Activated CD8-positive, alpha-beta memory T cell treated with anti-CD3 and anti-CD28 coated beads, Interleukin-2, amount 50 U/mL, for 4 hours (primary cell): ENCODE data around the gene ATP10A.

Experiments
- DNase-seq: peaks from one replicate; pipeline ENCODE4 v3.0.0-alpha.2; 2020

Gene ATP10A

GRCh38 chr15:25811481-25811906 lies 51.6 kb downstream of the ATP10A start:
- no peak for DNase-seq

- DNase-seq: peak; percentile 34
Observed at GRCh38 chr15:25810631-25811091, 52.5 kb downstream of the ATP10A start.

- no peak for DNase-seq
Observed at GRCh38 chr15:25810154-25810553, 53.0 kb downstream of the ATP10A start.

GRCh38 chr15:25807063-25807462 lies 56.1 kb downstream of the ATP10A start:
- no peak for DNase-seq

GRCh38 chr15:25805031-25805430 lies 58.1 kb downstream of the ATP10A start:
- no peak for DNase-seq

GRCh38 chr15:25804451-25804850 lies 58.7 kb downstream of the ATP10A start:
- no peak for DNase-seq

GRCh38 chr15:25803541-25803940 lies 59.6 kb downstream of the ATP10A start:
- no peak for DNase-seq

- no peak for DNase-seq
Observed at GRCh38 chr15:25803036-25803435, 60.1 kb downstream of the ATP10A start.

- DNase-seq: no peak
Observed at GRCh38 chr15:25802285-25802830, 60.8 kb downstream of the ATP10A start.

GRCh38 chr15:25801586-25802284 lies 61.4 kb downstream of the ATP10A start:
- no peak for DNase-seq

- no peak for DNase-seq
Observed at GRCh38 chr15:25800761-25801515, 62.2 kb downstream of the ATP10A start.

- DNase-seq: no peak
Observed at GRCh38 chr15:25799906-25800700, 63.0 kb downstream of the ATP10A start.

- no peak for DNase-seq
Observed at GRCh38 chr15:25797936-25798901, 64.9 kb downstream of the ATP10A start.

GRCh38 chr15:25797511-25797935 lies 65.6 kb downstream of the ATP10A start:
- no peak for DNase-seq

GRCh38 chr15:25797035-25797434 lies 66.1 kb downstream of the ATP10A start:
- DNase-seq: no peak

GRCh38 chr15:25796395-25796794 lies 66.7 kb downstream of the ATP10A start:
- DNase-seq: no peak

- DNase-seq: no peak
Observed at GRCh38 chr15:25795712-25796111, 67.4 kb downstream of the ATP10A start.

GRCh38 chr15:25795061-25795460 lies 68.1 kb downstream of the ATP10A start:
- no peak for DNase-seq

- DNase-seq: no peak
Observed at GRCh38 chr15:25793354-25794050, 69.6 kb downstream of the ATP10A start.

- no peak for DNase-seq
Observed at GRCh38 chr15:25792128-25792527, 71.0 kb downstream of the ATP10A start.

- DNase-seq: peak; percentile 31
Observed at GRCh38 chr15:25790000-25790660, 73.0 kb downstream of the ATP10A start.
